ENCODE measurements around the gene CEP20.

CEP20 gene

DNA sequence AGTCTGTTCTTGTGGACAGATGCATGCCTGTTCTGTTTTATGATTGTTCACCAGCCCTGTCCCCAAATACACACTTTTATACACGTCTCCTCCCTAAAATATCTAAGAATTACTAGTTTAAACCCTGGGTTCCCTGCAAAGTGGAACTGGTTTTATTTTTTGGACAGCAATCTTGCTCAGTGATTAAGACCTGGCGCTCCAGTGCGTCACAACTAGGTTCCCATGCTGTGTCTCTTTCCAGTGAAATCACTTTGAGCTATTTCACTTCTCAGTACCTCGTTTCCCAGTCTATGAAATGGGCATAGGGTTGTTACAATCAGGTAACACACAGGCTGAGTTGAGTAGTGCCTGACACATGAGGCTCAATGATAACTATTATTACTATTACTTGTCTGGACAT lies 1.1 kb downstream of the CEP20 start:
- TF ChIP-seq REST (IDR thresholded peaks at IDR 0.05; ENCODE audit: insufficient read depth in 1 of 2, low read depth in 2 of 2, low read length in 2 of 2) (no peak), POLR2AphosphoS5 (IDR thresholded peaks at IDR 0.05; ENCODE audit: low read depth, low read length) (no peak), SIN3A (IDR thresholded peaks at IDR 0.05; ENCODE audit: borderline replicate concordance, insufficient read depth, low read length) (no peak), TAF1 (IDR thresholded peaks at IDR 0.05; ENCODE audit: borderline replicate concordance, insufficient read depth, low read length) (no peak), FOXP2 (optimal IDR thresholded peaks at IDR 0.05; ENCODE audit: borderline replicate concordance, extremely low read depth, extremely low read length, insufficient read depth) (no peak)

DNA sequence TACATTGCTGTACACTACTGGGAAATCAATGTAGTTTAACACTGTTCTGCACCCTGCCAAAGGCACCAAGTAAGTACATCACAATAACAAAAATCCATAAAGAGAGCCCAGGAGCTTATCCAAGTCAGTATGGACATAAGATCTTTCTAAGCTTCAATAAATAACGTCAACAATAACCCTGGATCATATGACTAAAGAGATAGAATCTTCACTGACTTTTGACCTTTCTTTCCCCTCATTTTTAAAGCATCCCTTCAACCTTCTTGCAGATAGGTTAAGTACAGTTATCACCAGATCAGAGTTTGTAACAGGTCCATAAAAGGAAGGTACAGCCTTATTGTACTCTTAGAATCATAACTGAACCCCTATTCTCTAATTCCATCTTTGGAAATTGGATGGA lies 2.3 kb downstream of the CEP20 start:
- TF ChIP-seq FOXP2 (optimal IDR thresholded peaks at IDR 0.05; ENCODE audit: borderline replicate concordance, extremely low read depth, extremely low read length, insufficient read depth) = no peak
- no peak for TF ChIP-seq SIN3A (IDR thresholded peaks at IDR 0.05; ENCODE audit: borderline replicate concordance, insufficient read depth, low read length)
- TF ChIP-seq TAF1 (IDR thresholded peaks at IDR 0.05; ENCODE audit: borderline replicate concordance, insufficient read depth, low read length) = no peak
- no peak for TF ChIP-seq REST (IDR thresholded peaks at IDR 0.05; ENCODE audit: insufficient read depth in 1 of 2, low read depth in 2 of 2, low read length in 2 of 2)
- TF ChIP-seq POLR2AphosphoS5 (IDR thresholded peaks at IDR 0.05; ENCODE audit: low read depth, low read length) = no peak

GRCh38 chr16:15885560-15886001 lies 2.8 kb downstream of the CEP20 start:
- TF ChIP-seq POLR2AphosphoS5 (IDR thresholded peaks at IDR 0.05; ENCODE audit: low read depth, low read length) = no peak
- TF ChIP-seq SIN3A (IDR thresholded peaks at IDR 0.05; ENCODE audit: borderline replicate concordance, insufficient read depth, low read length) = no peak
- TF ChIP-seq TAF1 (IDR thresholded peaks at IDR 0.05; ENCODE audit: borderline replicate concordance, insufficient read depth, low read length) = no peak
- TF ChIP-seq REST (IDR thresholded peaks at IDR 0.05; ENCODE audit: insufficient read depth in 1 of 2, low read depth in 2 of 2, low read length in 2 of 2) = no peak
- no peak for TF ChIP-seq FOXP2 (optimal IDR thresholded peaks at IDR 0.05; ENCODE audit: borderline replicate concordance, extremely low read depth, extremely low read length, insufficient read depth)

DNA sequence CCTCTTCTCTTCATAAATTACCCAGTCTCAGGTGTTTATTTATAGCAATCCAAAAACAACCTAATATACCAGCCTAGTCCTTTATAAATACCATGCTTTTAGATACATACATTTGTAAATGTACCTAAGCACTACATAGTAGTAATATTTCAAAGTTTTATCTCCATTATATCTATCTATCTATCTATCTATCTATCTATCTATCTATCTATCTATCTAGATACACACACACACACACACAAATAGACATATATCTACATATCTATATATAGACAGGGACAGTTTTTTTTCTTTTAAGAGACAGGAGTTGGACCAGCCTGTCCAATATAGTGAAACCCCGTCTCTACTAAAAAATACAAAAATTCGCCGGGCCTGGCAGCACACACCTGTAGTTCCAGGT lies 5.8 kb downstream of the CEP20 start:
- no peak for TF ChIP-seq POLR2AphosphoS5 (IDR thresholded peaks at IDR 0.05; ENCODE audit: low read depth, low read length)
- TF ChIP-seq REST (IDR thresholded peaks at IDR 0.05; ENCODE audit: insufficient read depth in 1 of 2, low read depth in 2 of 2, low read length in 2 of 2) = no peak
- no peak for TF ChIP-seq SIN3A (IDR thresholded peaks at IDR 0.05; ENCODE audit: borderline replicate concordance, insufficient read depth, low read length)
- TF ChIP-seq FOXP2 (optimal IDR thresholded peaks at IDR 0.05; ENCODE audit: borderline replicate concordance, extremely low read depth, extremely low read length, insufficient read depth) = no peak
- no peak for TF ChIP-seq TAF1 (IDR thresholded peaks at IDR 0.05; ENCODE audit: borderline replicate concordance, insufficient read depth, low read length)

Measured in PFSK-1 (cell line).